GM12872 (cell line): ENCODE measurements around the gene TMPRSS11D.

Experiments used
- TF ChIP-seq, protein P1 (sequence below): IDR thresholded peaks from 3 replicates; pipeline ENCODE4 v1.5.1; 2011; ENCODE audit warnings: low read depth, mild to moderate bottlenecking, low read length, moderate library complexity; ENCODE audit not compliant: insufficient read depth

The TMPRSS11D gene

DNA sequence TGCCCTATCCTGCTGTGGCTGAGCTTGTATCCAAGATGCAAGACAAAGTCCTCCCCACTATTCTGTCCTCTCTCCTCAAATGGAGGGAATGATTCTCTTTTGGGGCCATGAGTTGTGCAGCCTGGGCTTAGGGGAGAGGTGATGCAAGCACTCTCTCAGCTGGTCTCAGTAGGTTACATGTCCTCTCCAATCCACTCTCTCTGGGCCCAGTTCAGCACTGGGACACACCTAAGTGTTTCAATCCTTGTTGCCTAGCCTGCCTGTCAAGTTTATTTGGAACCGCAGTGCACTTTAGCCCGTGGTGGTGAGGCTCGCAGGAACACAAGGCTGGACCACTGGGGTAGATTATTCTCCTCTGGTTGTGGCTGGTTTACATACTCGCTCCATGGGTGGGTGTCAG is 23.8 kb upstream of the TMPRSS11D start:
- TF ChIP-seq, protein P1, sequence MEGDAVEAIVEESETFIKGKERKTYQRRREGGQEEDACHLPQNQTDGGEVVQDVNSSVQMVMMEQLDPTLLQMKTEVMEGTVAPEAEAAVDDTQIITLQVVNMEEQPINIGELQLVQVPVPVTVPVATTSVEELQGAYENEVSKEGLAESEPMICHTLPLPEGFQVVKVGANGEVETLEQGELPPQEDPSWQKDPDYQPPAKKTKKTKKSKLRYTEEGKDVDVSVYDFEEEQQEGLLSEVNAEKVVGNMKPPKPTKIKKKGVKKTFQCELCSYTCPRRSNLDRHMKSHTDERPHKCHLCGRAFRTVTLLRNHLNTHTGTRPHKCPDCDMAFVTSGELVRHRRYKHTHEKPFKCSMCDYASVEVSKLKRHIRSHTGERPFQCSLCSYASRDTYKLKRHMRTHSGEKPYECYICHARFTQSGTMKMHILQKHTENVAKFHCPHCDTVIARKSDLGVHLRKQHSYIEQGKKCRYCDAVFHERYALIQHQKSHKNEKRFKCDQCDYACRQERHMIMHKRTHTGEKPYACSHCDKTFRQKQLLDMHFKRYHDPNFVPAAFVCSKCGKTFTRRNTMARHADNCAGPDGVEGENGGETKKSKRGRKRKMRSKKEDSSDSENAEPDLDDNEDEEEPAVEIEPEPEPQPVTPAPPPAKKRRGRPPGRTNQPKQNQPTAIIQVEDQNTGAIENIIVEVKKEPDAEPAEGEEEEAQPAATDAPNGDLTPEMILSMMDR, result no peak

DNA sequence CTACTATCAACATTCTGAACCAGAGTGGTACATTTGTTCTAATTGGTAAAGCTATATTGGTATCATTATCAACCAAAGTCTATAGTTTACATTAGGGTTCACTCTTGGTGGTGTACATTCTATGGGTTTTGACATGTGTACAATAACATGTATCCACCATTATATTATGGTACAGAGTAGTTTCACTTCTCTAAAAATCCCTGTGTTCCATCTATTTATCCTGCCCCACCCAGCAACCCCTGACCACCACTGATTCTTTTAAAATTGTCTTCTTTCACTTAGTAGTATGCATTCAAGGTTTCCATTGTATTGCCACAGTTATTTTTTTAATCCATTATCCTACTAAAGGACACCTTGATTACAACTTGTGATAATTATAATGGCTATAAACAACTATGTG is 15.3 kb upstream of the TMPRSS11D start:
- TF ChIP-seq, protein P1, result no peak

DNA sequence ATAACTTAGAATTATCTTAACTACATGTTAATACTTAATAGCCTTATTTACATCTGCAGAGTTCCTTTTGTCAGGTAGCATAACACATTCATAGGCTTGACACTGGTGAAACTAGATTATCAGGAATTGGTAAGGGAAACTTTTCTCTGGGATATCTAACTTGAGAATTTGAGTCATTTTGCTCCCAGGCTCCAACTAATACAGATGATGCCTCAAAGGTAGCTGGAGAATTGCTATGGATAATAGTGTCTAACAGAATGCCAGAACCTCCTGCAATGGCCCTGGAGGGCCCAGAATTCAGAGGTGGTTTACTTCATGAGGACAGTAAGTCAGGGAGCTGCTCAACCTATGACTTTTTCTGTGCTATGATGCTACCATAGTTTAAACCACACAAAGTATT is 13.9 kb upstream of the TMPRSS11D start:
- TF ChIP-seq, protein P1, result no peak

DNA sequence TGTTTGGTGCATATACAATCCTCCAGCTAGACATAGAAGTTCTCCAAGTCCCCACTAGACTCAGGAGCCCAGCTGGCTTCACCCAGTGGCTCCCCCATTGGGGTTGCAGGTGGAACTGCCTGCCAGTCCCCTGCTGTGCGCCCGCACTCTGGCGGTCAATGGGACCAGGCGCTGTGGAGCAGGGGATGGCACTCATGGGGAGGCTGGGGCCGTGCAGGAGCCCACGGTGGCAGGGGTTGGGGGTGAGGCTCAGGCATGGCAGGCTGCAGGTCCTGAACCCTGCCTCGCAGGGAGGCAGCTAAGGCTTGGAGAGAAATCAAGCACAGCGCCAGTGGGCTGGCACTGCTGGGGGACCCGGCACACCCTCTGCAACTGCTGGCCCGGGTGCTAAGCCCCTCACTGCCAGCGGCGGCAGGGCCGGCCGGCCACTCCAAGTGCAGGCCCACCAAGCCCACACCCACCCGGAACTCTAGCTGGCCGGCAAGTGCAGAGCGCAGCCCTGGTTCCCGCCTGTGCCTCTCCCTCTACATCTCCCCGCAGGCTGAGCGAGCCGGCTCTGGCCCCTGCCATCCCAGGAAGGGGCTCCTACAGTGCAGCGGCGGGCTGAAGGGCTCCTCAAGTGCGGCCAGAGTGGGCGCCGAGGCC is 12.7 kb upstream of the TMPRSS11D start:
- TF ChIP-seq, protein P1, result no peak

DNA sequence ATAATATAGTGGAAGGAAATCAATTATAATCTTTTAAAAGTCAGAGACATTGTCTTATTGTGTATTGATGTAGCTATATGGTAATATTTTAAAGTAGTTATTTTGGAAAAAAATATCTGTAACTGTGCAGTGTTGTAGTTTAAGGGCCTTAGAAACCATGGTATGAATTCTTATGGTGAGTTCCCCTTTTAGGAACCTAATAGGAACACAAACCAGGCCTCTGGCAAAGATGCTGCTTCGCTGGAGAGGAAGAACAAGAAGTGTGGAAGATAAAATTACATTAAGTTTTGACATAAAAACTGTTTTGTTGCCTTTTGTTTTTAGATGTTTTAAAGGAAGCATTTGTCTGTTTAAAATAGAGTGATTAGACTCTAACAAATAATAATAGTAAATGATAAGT is 10.9 kb upstream of the TMPRSS11D start:
- TF ChIP-seq, protein P1, result no peak

DNA sequence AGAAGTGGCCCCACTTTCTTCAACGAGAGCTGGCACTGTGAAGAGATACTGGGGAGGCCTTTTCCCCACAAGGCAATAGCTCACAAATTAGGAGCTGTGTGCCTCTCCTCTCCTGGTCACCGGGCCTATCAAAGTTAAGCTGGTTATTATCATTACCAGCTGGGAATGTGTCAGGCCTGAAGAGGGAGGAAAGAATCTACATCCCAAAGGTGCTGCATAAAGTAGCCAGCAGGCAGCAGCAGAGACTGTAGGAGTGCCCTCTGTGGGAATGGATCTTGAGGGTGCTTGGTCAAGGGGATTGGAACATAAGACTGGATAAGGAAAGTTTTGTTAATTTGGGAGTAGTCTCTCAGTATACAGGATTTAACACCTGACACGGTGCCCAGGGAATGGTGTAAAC is 9.1 kb upstream of the TMPRSS11D start:
- TF ChIP-seq, protein P1, result no peak

DNA sequence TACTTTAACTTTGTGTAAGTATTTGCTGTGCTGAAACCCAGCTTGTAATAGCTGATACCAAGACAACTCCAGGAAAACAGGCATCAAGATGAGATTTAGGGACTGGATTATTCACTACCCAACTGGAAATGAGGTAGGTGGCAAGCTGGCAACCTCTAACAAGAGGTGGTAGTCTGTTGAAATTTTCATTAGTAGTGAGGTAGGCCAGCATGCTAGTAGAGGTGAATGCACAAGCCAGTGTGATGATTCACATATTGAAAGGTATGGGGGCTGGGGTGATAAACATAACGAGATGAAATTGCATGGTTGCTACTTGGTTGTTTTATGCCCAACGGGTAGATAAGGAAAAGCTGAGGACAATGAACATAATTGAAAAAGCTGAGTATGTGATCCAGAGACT is 8.5 kb upstream of the TMPRSS11D start:
- TF ChIP-seq, protein P1, result no peak
